Gastroesophageal sphincter (tissue), 3 donors: ENCODE results near the gene ZNF219.

Experiments
- CTCF ChIP-seq, 4 experiments: fragments of 200-600 bp in 2 of 4; fragments of 450-650 bp in 2 of 4; sonication (generic) in 1 of 4; IDR thresholded peaks; one replicate each; pipeline ENCODE4 v1.5.1; 2017 to 2019; ENCODE audit warnings: antibody characterized with exemption in 4 of 4, mild to moderate bottlenecking in 2 of 4, moderate library complexity in 2 of 4
- EP300 ChIP-seq: sonication (generic); formaldehyde crosslinking; IDR thresholded peaks from one replicate; pipeline ENCODE4 v1.6.1; 2017; ENCODE audit warnings: antibody characterized with exemption, mild to moderate bottlenecking
- POLR2A ChIP-seq, 2 donors: fragments of 450-650 bp; IDR thresholded peaks; one replicate each; pipeline ENCODE4 v1.6.1; 2017; ENCODE audit warnings: antibody characterized with exemption in 2 of 2, mild to moderate bottlenecking in 2 of 2, moderate library complexity in 1 of 2
- POLR2AphosphoS5 ChIP-seq: sonication (generic); formaldehyde crosslinking; IDR thresholded peaks from one replicate; pipeline ENCODE4 v1.6.1; 2017; ENCODE audit warnings: antibody characterized with exemption

- TF ChIP-seq CTCF (IDR thresholded peaks at IDR 0.05): no peak
- no peak for TF ChIP-seq EP300
- no peak for TF ChIP-seq POLR2A (IDR thresholded peaks at IDR 0.05)
- no peak for TF ChIP-seq POLR2AphosphoS5
These were observed 56.6 kb downstream of the ZNF219 start, which contains the start of gene RNASE7 for GRCh38 chr14:21041676-21042433.
